Left colon (tissue), 2 donors: Measurements from ENCODE around the gene SERAC1. TPM values are rescaled to one million over a fixed set of nuclear protein-coding genes. Genes with fewer than 3 reads are reported as not detected.
A peak's percentile ranks its signal among the peaks of the same experiment; 100 is the strongest.
"Not testable (repeated sequence)": the region's sequence is repeated elsewhere in the genome, so short reads cannot be mapped to it uniquely, and the experiment has no call there.

Source experiments
- ATAC-seq: fragments of 200-7000 bp; cut with Tn5 transposase; one replicate; pipeline ENCODE4 v1.9.1; 2020; ENCODE audit warnings: mild to moderate bottlenecking, moderate library complexity
- DNase-seq, 2 donors: peaks; one replicate each; pipeline ENCODE4 v3.0.0-alpha.2; 2020
- intact Hi-C, 2 donors: fragments of 100-400 bp; cut with DNase I in 1 of 2; cut with micrococcal nuclease in 1 of 2; formaldehyde crosslinking; loops; one replicate each; pipeline versions ENCODE4 v1.11.2 to v1.14.0; 2022; cut with DNase I, micrococcal nuclease
- total RNA-seq, 2 donors: library from RNA; stranded (reverse); fragmentation: NEBNext Ultra II Directional; extraction: Animal tissue kit (Norgen Biotek cat#: 25700); gene quantifications; one replicate each; pipeline ENCODE4 v1.2.1, GENCODE V29; 2021
- donor health status: DM: no; HTN: no; CAD: no.
- donor health status: DM: yes; HTN: yes; CAD: no.

SERAC1 gene
- total RNA-seq, 2 donors from 2014 or later: 8.7 to 13.0 TPM

DNA sequence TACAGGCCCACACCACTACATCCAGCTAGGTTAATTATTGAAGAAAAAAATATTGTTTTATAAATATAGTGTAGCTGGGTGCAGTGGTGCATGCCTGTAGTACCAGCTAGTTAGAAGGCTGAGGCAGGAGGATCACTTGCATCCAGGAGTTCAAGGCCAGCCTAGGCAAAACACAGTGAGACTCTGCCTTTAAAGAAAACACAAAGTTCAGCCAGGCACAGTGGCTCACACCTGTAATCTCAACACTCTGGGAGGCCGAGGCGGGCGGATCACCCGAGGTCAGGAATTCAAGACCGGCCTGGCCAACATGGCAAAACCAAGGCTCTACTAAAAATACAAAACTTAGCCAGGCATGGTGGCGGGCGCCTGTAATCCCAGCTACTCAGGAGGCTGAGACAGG is 16.0 kb downstream of the SERAC1 start:
- DNase-seq, intact Hi-C loops, ATAC-seq: not testable (repeated sequence)

DNA sequence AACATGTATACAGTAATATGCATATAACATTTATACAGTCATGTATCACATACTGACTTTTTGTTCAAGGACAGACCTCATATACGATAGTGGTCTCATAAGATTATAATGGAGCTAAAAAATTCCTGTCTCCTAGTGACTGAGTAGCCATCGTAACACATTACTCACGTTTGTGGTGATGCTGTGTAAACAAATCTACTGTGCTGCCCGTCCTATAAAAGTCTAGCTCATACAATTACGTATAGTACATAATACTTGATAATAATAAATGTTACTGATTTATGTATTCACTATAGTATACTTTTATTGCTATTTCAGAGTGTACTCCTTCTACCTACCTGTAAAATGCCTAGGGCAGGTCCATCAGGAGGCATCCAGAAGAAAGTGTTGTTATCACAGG is 17.4 kb downstream of the SERAC1 start:
- peak; percentile 85 for ATAC-seq
- DNase-seq: no peak
- intact Hi-C loops: no loop called here

GRCh38 chr6:158149641-158150040 is 18.4 kb downstream of the SERAC1 start:
- intact Hi-C loops: no loop called here
- ATAC-seq: no peak
- no peak for DNase-seq

DNA sequence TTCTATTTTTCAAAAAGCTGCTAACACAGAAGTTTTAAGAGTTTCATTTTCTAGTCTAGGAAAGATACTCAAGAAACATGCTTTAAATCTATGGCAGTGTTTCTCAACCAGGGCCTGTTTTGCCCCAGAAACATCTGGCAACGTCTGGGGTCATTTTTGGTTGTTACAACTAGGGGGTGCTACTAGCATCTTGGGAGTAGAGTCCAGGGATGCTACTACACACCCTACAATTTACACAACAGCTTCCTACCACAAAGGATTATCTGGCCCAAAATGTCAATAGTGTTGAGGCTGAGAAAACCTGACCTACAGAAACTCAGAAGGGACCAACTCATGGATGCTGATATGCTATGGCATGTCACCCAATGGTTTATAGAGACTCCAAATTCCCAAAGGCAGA is 24.4 kb downstream of the SERAC1 start:
- intact Hi-C loops: no loop called here
- DNase-seq (no peak), ATAC-seq (peak; percentile 38)

- ATAC-seq (peak; percentile 62), DNase-seq (no peak)
- intact Hi-C loops: no loop called here
Measured at GRCh38 chr6:158142789-158143188, 25.3 kb downstream of the SERAC1 start.

DNA sequence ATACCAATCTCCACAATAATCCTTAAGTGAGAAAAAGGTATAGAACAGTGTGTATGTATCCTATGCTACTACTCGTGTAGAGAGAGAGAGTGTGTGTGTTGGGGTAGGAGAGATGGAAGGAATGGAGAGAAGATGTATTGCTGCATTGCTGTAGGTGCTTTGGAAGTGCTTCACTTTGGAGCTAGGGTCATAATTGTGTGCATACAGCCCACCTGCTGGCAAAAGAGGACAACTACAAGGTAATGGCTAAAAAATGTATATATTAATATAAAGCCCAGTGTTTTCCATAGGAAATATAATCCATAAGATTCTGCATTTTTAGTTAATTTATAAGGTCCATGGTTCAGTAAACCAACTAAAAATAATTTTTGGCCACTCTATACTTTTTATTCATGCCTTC is 36.1 kb downstream of the SERAC1 start:
- peak; percentile 36 for ATAC-seq
- intact Hi-C loops: no loop called here
- no peak for DNase-seq

DNA sequence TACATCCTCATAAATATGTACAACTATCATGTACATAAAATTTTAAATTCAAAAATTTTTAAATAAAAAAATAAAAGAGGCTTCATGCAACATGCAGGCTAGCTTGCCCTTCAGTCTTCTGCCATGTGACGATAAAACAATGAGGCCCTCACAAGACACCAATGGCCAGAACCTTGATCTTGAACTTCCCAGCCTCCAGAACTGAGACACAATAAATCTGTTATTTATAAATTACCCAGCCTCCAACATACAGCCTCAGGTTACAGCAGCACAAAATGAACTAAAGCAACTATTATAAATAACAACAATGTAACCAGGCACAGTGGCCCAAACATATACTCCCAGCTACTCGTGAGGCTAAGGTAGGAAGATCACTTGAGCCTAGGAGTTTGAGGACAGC is 42.8 kb downstream of the SERAC1 start:
- intact Hi-C loops: no loop called here
- DNase-seq (no peak), ATAC-seq (no peak)

GRCh38 chr6:158124288-158124687 is 43.8 kb downstream of the SERAC1 start:
- intact Hi-C loops: no loop called here
- ATAC-seq (no peak), DNase-seq (no peak)

DNA sequence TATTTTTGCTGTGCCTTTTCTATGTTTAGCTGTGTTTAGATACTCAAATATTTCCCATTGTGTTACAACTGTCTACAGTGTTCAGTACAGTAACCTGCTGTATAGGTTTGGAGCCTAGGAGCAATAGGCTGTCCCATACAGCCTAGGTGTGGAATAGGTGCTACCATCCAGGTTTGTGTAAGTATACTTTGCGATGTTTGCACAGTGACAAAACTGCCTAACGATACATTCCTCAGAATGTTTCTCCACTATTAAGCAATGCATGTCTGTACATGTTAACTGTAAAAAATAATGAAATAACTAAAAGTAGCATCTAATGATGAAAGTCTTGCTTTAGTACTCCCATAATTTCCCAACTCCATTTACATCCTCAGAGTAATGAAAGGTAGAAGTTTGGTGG is 46.0 kb downstream of the SERAC1 start:
- DNase-seq (no peak), ATAC-seq (peak; percentile 95)

GRCh38 chr6:158121335-158121734 is 46.7 kb downstream of the SERAC1 start:
- ATAC-seq (no peak), DNase-seq (no peak)
- intact Hi-C loops: no loop called here

More for the DNA sequence above, 46.0 kb downstream of the SERAC1 start:
- intact Hi-C loops: no loop called here

DNA sequence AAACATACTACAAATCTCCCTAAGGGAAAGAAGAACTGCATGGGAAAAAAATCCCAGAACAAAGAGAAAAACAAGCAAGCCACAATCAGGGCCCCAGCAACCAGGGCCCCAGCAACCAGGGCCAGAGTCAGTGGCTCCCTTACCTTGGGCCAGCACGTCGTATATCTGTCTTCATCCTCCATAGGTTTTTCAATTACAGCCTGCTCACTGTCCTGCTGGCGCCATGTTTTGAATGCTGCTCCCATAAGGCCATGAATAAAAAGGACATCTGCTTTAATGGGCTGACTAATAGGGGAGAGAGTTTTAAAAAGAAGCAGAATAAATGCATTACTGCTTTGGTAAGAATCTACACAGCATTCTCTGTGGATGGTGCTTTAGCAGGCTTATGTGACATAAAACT is 49.2 kb downstream of the SERAC1 start:
- intact Hi-C loops: no loop called here
- ATAC-seq (no peak), DNase-seq (no peak)

- ATAC-seq (no peak), DNase-seq (no peak)
- intact Hi-C loops: no loop called here
Measured at GRCh38 chr6:158115508-158115907, 52.6 kb downstream of the SERAC1 start.

- intact Hi-C loops: no loop called here
- DNase-seq (no peak), ATAC-seq (no peak)
Measured at GRCh38 chr6:158115102-158115501, 53.0 kb downstream of the SERAC1 start.

DNA sequence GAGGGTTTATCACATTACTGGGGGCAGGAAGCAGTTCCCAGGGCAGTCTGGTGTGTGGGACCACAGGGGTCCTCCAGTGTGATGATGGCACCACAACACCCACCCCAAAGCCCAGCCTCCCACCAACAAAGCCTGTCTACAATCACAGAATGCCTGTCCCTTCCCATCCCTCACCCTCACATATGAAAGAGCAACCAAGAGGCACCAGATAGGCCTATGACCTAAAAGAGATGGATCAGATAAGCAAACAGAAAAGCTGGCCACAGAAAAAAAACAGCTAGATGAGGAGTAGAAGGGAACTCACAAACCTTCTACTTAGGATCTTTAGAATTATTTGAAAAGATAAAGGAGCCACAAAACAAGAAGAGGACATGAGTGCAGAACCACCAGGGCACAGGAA is 54.3 kb downstream of the SERAC1 start:
- intact Hi-C loops: no loop called here
- DNase-seq: no peak
- ATAC-seq: no peak

DNA sequence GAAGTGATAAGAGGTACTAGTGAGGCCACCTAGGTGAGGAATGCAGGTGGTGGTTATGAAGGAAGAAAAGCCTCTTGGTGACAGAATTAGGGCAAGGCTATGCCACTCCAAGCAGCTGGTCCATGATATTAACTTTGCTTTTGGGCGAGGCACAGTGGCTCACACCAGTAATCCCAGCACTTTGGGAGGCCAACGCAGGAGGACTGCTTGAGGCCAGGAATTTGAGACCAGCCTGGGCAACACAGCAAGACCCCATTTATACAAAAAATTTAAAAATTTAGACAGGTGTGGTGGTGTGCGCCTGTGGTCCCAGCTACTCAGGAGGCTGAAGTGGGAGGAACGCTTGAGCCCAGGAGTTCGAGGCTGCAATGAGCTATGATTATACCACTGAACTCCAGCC is 56.1 kb downstream of the SERAC1 start:
- ATAC-seq: no peak
- no peak for DNase-seq
- intact Hi-C loops: no loop called here

- DNase-seq (no peak), ATAC-seq (peak; percentile 23)
- intact Hi-C loops: no loop called here
Measured at GRCh38 chr6:158110986-158111385, 57.1 kb downstream of the SERAC1 start.

- no peak for DNase-seq
- intact Hi-C loops: no loop called here
- ATAC-seq: no peak
Measured at GRCh38 chr6:158109748-158110147, 58.3 kb downstream of the SERAC1 start.

DNA sequence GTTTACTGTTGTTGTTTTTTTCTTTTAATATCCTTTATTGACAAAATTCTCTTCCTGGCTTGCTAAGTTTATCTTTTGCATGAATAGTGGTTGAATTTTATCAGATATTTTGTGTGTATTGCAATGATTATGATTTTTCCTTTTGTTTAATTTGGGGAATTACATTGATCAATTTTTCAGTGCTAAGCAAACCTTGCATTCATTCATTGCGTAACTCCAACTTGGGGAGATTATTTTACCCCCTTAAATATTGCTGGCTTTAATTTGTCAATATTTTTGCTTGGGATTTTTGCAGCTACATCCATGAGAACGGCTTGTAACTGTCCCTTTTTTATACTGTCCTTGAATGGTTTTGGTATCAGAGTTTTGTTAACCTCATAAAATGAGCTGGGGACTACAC is 63.4 kb downstream of the SERAC1 start:
- intact Hi-C loops: no loop called here
- ATAC-seq: no peak
- no peak for DNase-seq

DNA sequence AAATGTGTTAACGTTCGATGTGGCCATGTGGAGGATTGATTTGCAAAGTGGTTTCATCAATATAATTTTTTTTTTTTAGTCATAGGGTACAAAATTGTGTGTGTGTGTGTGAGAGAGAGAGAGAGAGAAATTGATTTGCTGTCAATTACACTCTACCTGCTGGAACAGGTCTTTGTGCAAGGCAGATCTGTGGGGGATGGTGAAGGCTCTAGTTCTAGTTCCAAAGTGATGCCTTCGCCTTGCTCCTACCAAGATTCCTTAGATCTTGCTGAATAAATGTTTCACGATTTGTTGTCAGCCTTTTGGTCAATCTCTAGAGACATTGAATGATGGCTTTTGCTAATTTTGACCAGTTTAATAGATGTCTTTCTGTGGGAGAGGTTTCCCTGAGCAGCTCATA is 64.8 kb downstream of the SERAC1 start:
- no peak for ATAC-seq

DNA sequence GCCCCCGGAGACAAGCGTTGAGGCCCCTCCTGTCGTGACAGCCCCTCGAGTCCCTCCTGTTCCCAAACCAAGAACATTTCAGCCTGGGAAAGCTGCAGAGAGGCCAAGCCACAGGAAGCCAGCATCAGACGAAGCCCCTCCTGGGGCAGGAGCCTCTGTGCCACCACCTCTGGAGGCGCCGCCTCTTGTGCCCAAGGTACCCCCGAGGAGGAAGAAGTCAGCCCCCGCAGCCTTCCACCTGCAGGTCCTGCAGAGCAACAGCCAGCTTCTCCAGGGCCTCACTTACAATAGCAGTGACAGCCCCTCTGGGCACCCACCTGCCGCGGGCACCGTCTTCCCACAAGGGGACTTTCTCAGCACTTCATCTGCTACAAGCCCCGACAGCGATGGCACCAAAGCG is 72.4 kb downstream of the SERAC1 start:
- DNase-seq: no peak
- intact Hi-C loops: no loop called here
- ATAC-seq: no peak

More for the DNA sequence above, 64.8 kb downstream of the SERAC1 start:
- intact Hi-C loops: no loop called here
- DNase-seq: no peak

GRCh38 chr6:158095031-158095430 is 73.0 kb downstream of the SERAC1 start:
- intact Hi-C loops: no loop called here
- ATAC-seq (no peak), DNase-seq (no peak)

DNA sequence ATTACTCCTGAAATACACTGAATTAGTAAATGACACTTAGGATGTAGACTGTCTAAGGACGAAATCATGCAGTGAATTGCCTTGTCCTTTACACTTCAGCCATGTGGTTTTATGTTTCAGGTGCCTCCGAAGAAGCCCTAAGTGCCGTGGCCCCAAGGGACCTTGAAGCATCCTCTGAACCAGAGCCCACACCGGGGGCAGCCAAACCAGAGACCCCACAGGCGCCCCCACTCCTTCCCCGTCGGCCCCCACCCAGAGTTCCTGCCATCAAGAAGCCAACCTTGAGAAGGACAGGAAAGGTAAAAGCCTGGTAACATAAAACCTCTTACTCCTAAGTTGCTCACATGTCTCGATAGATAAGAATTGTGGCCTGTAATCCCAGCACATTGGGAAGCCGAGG is 75.3 kb downstream of the SERAC1 start:
- no peak for ATAC-seq
- intact Hi-C loops: no loop called here

More for the DNA sequence above, 75.3 kb downstream of the SERAC1 start:
- no peak for DNase-seq
